GM18907 (cell line): ENCODE measurements around the gene RBM14.
"Not testable (repeated sequence)": the region's sequence is repeated elsewhere in the genome, so short reads cannot be mapped to it uniquely, and the experiment has no call there.

Experiments
- ATAC-seq: cut with Tn5 transposase; IDR thresholded peaks from one replicate; pipeline ENCODE4 v1.9.1; 2021; ENCODE audit warnings: mild to moderate bottlenecking, moderate library complexity; ENCODE audit not compliant: unreplicated experiment

Gene RBM14

GRCh38 chr11:66616379-66617154 lies at the start of gene RBM14:
Gene RBM14, plus strand, starts transcription at chr11:66616630. Its CDS starts 91 bp downstream, at chr11:66616721.
- ATAC-seq: peak; percentile 89

- ATAC-seq: no peak
Observed at GRCh38 chr11:66567787-66568123, 48.7 kb upstream of the RBM14 start.

GRCh38 chr11:66568124-66568916 lies 48.1 kb upstream of the RBM14 start, which contains the start of gene CTSF:
Gene CTSF, minus strand, starts transcription at chr11:66568606. Its CDS starts 120 bp downstream, at chr11:66568486.
- no peak for ATAC-seq

GRCh38 chr11:66569076-66569475 lies 47.4 kb upstream of the RBM14 start:
- ATAC-seq: no peak

- ATAC-seq: no peak
Observed at GRCh38 chr11:66570079-66570849, 46.2 kb upstream of the RBM14 start.

- ATAC-seq: no peak
Observed at GRCh38 chr11:66570850-66571180, 45.6 kb upstream of the RBM14 start.

GRCh38 chr11:66579017-66579606 lies 37.3 kb upstream of the RBM14 start:
- no peak for ATAC-seq

- ATAC-seq: no peak
Observed at GRCh38 chr11:66580803-66581202, 35.6 kb upstream of the RBM14 start.

GRCh38 chr11:66581261-66581660 lies 35.2 kb upstream of the RBM14 start:
- ATAC-seq: no peak

- not testable (repeated sequence) for ATAC-seq
Observed at GRCh38 chr11:66582565-66583147, 33.8 kb upstream of the RBM14 start.

- ATAC-seq: not testable (repeated sequence)
Observed at GRCh38 chr11:66585447-66585846, 31.0 kb upstream of the RBM14 start.

GRCh38 chr11:66586136-66586535 lies 30.3 kb upstream of the RBM14 start:
- no peak for ATAC-seq

- ATAC-seq: not testable (repeated sequence)
Observed at GRCh38 chr11:66589315-66589714, 27.1 kb upstream of the RBM14 start.

GRCh38 chr11:66589996-66590675 lies 26.3 kb upstream of the RBM14 start:
- ATAC-seq: no peak

- ATAC-seq: no peak
Observed at GRCh38 chr11:66591175-66591574, 25.3 kb upstream of the RBM14 start.

GRCh38 chr11:66592457-66593302 lies 23.8 kb upstream of the RBM14 start, which contains the start of the genes CCDC87 and CCS:
Gene CCDC87, minus strand, starts transcription at chr11:66593063. Its CDS starts 48 bp downstream, at chr11:66593015.
Gene CCS, plus strand, starts transcription at chr11:66593185. Its CDS starts 77 bp downstream, at chr11:66593262.
- peak; percentile 81 for ATAC-seq

GRCh38 chr11:66593303-66593635 lies 23.2 kb upstream of the RBM14 start:
- ATAC-seq: peak; percentile 22

- ATAC-seq: no peak
Observed at GRCh38 chr11:66593650-66594049, 22.8 kb upstream of the RBM14 start.

- ATAC-seq: no peak
Observed at GRCh38 chr11:66595245-66595904, 21.1 kb upstream of the RBM14 start.
